Measurements from ENCODE around the gene VIM. TPM values are rescaled to one million over a fixed set of nuclear protein-coding genes. Genes with fewer than 3 reads are reported as not detected.

VIM gene
- total and polyA plus RNA-seq, 4 donors: 800 to 1,640 (median 1,361) TPM

DNA sequence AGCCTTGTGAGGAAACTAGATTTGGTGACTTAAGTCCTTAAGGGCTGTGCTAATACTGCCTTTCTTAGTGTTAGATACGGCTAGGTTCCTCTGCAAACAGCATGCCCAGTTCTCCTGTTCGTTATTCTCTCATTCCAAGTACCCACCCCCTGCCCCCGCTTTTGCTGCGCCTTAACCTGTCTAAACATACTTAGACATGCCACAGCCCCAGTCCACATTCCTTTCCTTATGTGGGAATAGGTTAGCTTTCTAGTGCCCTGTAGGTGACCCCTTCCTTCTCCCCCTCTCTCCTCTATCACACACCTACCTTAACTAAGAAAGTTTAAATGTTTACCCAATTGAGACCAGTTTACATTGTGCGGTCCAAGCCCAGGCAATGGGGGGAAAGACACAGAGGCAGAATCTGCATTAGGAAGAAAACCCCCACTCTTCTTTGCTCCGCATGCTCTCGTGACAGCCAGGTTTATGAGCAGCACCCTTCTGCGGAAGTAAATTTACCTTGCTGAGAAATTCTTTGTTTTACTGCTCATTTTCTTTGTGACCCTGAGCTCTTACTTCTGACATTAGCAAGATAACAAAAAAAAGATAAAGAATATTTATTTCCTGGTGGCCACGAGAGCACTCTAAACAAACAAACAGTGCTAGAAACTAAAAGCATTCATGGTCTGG lies 48.8 kb downstream of the VIM start:
- TF ChIP-seq CTCF (IDR thresholded peaks at IDR 0.05; ENCODE audit: control extremely low read depth, extremely low read depth): no peak
- Histone ChIP-seq H3K4me3 (no peak overlapping the region), H3K27me3 (ENCODE audit: control insufficient read depth in 3 of 3, insufficient read depth in 3 of 3, low read length in 2 of 3) (no peaks in the 10 kb centered on the region), H3K9ac (ENCODE audit: insufficient read depth in 1 of 2, low read length in 2 of 2) (no peak overlapping the region), H3K36me3 (ENCODE audit: control insufficient read depth in 4 of 4, insufficient read depth in 4 of 4, low read length in 4 of 4) (no peaks in the 10 kb centered on the region), H3K9me3 (ENCODE audit: control insufficient read depth in 4 of 4, insufficient read depth in 3 of 4, low read length in 3 of 4) (peaks cover 0 to 8% (median 2%) of the 10 kb centered on the region in 4 donors), H3K27ac (ENCODE audit: low read depth in 1 of 2, low read length in 1 of 2) (no peak overlapping the region), H3K4me1 (ENCODE audit: control insufficient read depth in 5 of 5, insufficient read depth in 5 of 5, low read length in 5 of 5) (no peaks in the 10 kb centered on the region)
- no peak for ATAC-seq (ENCODE audit: insufficient read depth, low FRiP score)
- DNase-seq: no peak
- 80 to 94% methylated on average over 9 of the region's 9 CpGs for WGBS, 2 donors

DNA sequence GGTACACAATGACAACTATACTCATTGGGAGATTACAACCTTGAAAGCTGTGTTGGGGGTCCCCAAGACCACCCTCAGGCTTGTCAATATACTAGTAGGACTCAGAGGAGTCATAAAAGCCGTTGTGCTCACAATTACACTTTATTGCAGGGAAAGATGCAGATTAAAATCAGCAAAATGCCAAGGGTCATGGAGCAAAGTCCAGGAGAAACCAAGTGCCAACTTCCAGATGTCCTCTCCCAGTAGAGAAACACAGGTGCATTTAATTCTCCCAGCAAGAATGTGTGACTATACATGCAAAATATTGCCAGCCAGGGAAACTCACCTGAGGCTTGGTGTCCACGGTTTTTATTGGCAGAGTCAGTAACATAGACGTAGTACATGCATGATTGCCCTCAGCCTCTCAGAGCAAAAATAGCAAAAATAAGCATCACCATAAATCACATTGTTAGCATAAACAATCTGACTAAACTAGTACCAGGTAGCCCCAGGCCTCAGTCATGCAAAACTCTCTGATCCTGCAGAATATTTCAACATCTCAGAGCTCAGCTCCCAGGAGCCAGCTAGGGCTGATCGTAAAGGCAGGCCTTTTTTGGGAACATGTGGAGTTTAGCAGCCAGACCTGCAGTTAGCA lies 50.7 kb downstream of the VIM start:
- WGBS, 2 donors: 82 to 84% methylated on average over 4 of the region's 4 CpGs

GRCh38 chr10:17282311-17282710 lies 54.3 kb downstream of the VIM start:
- Histone ChIP-seq H3K36me3 (ENCODE audit: control insufficient read depth in 4 of 4, insufficient read depth in 4 of 4, low read length in 4 of 4) (no peaks in the 10 kb centered on the region), H3K9ac (ENCODE audit: insufficient read depth in 1 of 2, low read length in 2 of 2) (no peak overlapping the region), H3K4me1 (ENCODE audit: control insufficient read depth in 5 of 5, insufficient read depth in 5 of 5, low read length in 5 of 5) (no peaks in the 10 kb centered on the region), H3K9me3 (ENCODE audit: control insufficient read depth in 4 of 4, insufficient read depth in 3 of 4, low read length in 3 of 4) (peaks cover 0 to 9% (median 0%) of the 10 kb centered on the region in 4 donors), H3K27ac (ENCODE audit: low read depth in 1 of 2, low read length in 1 of 2) (no peak overlapping the region), H3K27me3 (ENCODE audit: control insufficient read depth in 3 of 3, insufficient read depth in 3 of 3, low read length in 2 of 3) (peaks cover 0 to 3% (median 0%) of the 10 kb centered on the region in 3 donors), H3K4me3 (no peak overlapping the region)
- 86 to 94% methylated on average over 3 of the region's 3 CpGs for WGBS, 2 donors
- ATAC-seq (ENCODE audit: insufficient read depth, low FRiP score) (no peak), DNase-seq (no peak)
- TF ChIP-seq CTCF (IDR thresholded peaks at IDR 0.05; ENCODE audit: control extremely low read depth, extremely low read depth): no peak

More for the DNA sequence above, 50.7 kb downstream of the VIM start:
- Histone ChIP-seq H3K27ac (ENCODE audit: low read depth in 1 of 2, low read length in 1 of 2) (no peak overlapping the region), H3K4me1 (ENCODE audit: control insufficient read depth in 5 of 5, insufficient read depth in 5 of 5, low read length in 5 of 5) (no peaks in the 10 kb centered on the region), H3K27me3 (ENCODE audit: control insufficient read depth in 3 of 3, insufficient read depth in 3 of 3, low read length in 2 of 3) (no peaks in the 10 kb centered on the region), H3K9me3 (ENCODE audit: control insufficient read depth in 4 of 4, insufficient read depth in 3 of 4, low read length in 3 of 4) (peaks cover 0 to 13% (median 2%) of the 10 kb centered on the region in 4 donors), H3K4me3 (no peak overlapping the region), H3K36me3 (ENCODE audit: control insufficient read depth in 4 of 4, insufficient read depth in 4 of 4, low read length in 4 of 4) (no peaks in the 10 kb centered on the region), H3K9ac (ENCODE audit: insufficient read depth in 1 of 2, low read length in 2 of 2) (no peak overlapping the region)
- TF ChIP-seq CTCF (IDR thresholded peaks at IDR 0.05; ENCODE audit: control extremely low read depth, extremely low read depth): no peak
- DNase-seq (no peak), ATAC-seq (ENCODE audit: insufficient read depth, low FRiP score) (no peak)

Data from lung (tissue), 12 donors.